Fibroblast of mammary gland (primary cell): ENCODE results near the gene CENPM.

Source experiments
- DNase-seq: peaks from one replicate; pipeline ENCODE4 v3.0.0-alpha.2; 2010; ENCODE audit warnings: low read depth
- H3K4me3 ChIP-seq: 2 replicates; pipeline ENCODE4 v1.5.1; 2011; ENCODE audit warnings: low read depth, mild to moderate bottlenecking, low read length, moderate library complexity; ENCODE audit not compliant: control insufficient read depth
- TF ChIP-seq, protein P1 (sequence below): conservative IDR thresholded peaks from 2 replicates; pipeline ENCODE4 v1.5.1; 2011; ENCODE audit warnings: low read depth, low read length, inconsistent platforms; ENCODE audit not compliant: control insufficient read depth, insufficient read depth

CENPM gene

DNA sequence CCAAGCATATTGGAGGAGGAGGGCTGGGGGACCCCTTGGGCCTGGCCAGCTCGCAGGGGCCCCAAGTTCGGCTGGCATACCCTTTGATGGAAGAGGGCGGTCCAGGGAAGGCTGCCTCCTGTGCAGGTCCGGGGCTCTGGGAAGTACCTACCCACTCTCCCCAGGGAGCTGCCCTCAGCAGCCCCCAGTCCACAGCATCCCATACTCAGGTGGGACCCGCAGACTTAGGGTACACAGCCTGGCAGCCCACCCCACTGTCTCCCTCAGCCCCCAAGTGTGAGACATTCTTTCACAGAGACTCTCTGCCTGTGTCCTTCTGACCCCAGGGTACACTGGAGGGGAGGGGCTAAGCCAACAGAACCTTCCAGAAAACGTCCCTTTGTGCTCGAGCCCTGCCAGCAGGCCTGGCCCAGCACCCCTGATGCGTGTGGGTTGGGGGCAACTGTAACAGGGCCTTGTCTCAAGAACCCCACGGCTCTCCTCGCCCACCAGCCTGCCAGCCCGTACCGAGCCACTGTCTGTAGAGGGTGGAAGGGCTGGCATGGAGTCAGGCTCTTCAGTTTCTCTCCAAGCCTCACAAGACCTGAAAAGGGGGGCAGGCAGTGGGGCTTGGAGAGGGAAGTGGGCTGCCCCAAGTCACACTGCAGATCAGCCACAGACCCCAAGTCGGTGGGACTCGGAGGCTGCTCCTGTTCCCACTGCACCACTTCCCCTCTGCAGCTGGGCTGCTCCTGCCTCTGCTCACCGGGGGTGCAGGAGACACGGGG lies 13.4 kb downstream of the CENPM start:
- TF ChIP-seq, protein P1, sequence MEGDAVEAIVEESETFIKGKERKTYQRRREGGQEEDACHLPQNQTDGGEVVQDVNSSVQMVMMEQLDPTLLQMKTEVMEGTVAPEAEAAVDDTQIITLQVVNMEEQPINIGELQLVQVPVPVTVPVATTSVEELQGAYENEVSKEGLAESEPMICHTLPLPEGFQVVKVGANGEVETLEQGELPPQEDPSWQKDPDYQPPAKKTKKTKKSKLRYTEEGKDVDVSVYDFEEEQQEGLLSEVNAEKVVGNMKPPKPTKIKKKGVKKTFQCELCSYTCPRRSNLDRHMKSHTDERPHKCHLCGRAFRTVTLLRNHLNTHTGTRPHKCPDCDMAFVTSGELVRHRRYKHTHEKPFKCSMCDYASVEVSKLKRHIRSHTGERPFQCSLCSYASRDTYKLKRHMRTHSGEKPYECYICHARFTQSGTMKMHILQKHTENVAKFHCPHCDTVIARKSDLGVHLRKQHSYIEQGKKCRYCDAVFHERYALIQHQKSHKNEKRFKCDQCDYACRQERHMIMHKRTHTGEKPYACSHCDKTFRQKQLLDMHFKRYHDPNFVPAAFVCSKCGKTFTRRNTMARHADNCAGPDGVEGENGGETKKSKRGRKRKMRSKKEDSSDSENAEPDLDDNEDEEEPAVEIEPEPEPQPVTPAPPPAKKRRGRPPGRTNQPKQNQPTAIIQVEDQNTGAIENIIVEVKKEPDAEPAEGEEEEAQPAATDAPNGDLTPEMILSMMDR, result no peak
- DNase-seq, result no peak
- no peak overlapping the region for H3K4me3 ChIP-seq

GRCh38 chr22:41932353-41932752 lies 14.6 kb downstream of the CENPM start:
- TF ChIP-seq, protein P1, result no peak
- DNase-seq, result no peak
- no peak overlapping the region for H3K4me3 ChIP-seq

DNA sequence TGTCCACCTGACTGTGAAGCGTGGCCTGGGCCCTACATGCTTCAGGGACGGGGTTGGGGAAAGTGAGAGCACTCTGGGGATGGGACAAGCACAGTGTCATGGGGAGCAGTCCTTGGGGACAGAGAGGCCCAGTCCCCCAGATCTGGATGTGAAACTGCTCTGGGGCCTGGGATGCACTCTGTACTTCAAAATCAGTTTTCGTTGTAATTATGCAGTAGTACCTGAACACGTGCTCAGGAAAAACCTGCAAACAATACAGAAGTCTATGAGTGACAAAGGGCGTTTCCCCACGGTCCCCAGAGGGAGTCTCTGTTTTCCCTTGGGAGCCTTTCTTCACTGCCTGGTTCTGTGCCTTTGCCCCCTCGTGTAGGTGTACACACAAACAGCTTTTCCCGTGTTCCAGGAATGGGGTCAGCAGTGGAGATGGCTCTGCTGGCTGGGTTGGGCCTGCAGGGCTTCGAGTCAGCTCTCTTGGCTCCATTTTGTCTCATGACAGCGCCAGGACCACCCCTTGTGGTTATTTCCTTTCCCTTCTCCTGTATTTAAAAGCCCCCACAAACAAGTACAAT lies 15.2 kb downstream of the CENPM start:
- no peak for DNase-seq
- TF ChIP-seq, protein P1, result no peak

DNA sequence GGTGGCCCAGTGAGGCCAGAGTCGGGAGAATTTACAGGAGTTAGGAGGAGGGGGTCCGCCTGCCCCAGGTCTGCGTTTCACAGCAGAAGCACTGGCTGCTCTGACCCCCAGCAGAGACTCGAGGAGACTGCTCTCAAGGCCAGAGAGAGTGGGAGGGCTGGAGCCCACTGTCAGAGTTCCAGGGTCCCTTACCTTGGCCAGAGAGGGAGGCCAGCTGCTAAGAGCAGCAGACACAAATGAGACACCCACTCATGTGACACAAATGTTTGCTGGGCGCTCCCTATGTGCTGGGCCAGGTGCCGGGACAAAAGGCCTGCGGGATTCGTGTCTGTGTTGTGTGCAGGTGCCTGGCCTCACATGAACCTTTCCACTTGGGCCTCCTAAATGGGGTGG lies 17.5 kb downstream of the CENPM start:
- TF ChIP-seq, protein P1, result no peak
- DNase-seq, result no peak
- H3K4me3 ChIP-seq, result no peak overlapping the region

More for the DNA sequence above, 15.2 kb downstream of the CENPM start:
- no peak overlapping the region for H3K4me3 ChIP-seq

- TF ChIP-seq, protein P1, result no peak
- no peak for DNase-seq
- H3K4me3 ChIP-seq, result no peak overlapping the region
Measured at GRCh38 chr22:41928593-41929417, 18.1 kb downstream of the CENPM start.

GRCh38 chr22:41927813-41928212 lies 19.1 kb downstream of the CENPM start:
- no peak for DNase-seq
- TF ChIP-seq, protein P1, result no peak
- H3K4me3 ChIP-seq, result no peak overlapping the region
